Measurements from ENCODE around the gene IQCK.

IQCK gene

GRCh38 chr16:19722269-19722952 is 4.3 kb downstream of the IQCK start:
- no peak for DNase-seq

DNA sequence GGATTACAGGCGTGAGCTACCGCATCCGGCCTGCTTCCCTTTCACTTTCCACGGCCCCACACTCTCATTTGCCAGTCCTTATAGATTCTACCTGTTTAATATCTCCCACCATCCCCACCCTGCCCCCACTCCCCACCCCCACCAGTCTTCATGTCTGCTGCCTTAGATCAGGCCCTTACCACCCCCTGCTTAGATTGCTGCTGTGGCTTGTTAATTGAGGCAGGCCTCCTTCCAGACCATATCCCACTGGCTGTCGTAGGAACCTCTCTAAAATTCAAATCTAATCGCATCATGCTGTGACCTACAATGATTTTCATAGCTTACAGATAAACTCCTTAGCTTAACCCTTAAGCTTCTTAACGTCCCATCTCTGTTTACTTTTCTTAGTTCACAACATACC is 4.9 kb downstream of the IQCK start:
- DNase-seq, result no peak

GRCh38 chr16:19728636-19728965 is 10.5 kb downstream of the IQCK start:
- DNase-seq, result no peak

DNA sequence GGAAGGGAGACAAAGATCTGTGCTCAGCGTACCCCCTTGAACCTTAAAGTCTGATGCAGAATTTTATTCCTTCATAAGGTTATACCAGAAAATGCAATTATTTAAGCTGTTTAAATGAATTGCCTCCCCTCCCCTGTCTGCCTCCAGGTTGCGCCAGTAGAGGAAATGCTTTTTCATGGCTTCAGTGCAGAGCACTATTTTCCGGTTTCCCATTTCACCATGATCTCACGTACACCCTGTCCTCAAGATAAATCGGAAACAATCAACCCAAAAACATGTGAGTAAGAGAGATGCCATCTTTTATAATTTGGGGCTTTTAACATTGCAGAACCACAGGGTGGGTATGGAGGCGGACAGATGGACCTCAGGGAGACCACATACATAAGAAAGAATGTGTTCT is 15.5 kb downstream of the IQCK start:
- no peak for DNase-seq

- no peak for DNase-seq
Observed at GRCh38 chr16:19735074-19735867, 17.2 kb downstream of the IQCK start.

DNA sequence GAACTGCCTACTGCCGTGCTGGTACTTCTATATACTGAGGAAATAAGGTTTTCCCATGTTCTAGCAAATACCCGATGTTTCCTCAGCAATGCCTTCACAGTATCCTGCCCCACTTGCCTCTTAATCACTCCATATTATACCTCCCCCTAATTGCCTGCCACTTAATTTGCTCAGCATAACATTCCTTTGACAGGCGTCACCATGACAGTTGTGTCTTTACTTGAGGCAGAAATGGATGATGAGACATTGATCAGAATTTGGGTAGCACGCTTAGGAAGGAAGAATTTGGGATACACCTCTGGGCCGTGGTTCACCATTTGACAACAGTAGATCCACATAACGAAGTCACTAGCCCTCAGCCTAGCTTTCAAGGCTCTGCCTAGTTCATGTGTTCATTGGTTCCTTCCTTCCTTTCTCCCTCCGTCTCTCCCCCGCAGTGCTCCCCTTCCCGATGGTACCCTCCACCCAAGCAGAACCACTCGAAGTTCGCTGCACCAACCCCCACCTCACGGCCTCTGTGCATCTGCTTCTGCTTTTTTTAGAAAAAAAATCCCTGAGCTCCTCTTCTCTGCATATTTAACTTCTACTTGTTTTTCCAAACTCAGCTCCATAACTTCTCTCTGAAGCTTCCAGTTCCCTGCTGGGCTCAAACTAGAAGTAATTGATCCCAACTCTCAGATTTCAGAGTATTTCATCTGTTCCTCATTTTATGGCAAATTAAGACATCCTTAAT is 19.4 kb downstream of the IQCK start:
- no peak for DNase-seq

DNA sequence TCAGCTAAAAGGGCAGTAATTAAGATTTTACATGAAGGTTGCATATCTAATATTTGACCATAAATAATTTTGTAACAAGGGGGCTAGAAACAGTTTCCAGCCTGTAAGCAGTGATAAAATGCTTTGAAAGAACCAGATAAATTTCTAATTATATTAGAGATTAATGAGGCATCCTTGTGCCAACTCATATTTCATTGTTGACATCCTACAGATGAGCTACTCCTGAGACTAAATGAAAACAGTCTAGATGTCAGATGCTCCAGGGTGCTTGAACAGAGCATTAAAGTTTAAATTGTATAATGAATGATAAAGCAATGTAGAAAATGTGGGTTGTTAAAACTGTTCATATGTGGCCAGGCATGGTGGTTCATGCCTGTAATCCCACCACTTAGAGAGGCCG is 23.3 kb downstream of the IQCK start:
- no peak for DNase-seq

DNA sequence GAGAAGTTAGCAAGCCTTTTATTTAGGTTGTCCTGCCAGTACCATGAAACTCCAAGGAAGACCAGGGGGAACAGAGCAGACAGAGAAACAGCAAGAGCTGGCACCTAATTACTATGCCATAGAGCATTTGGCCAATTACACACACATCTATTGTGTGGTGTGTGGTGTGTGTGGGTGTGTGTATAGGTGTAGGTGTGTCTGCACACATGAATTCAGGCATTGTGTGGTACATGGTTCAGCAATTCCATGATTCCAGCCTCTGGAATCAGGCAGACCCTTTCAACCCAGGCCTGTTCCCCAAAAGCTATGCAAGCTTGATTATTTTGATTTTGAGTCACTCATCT is 25.7 kb downstream of the IQCK start:
- no peak for DNase-seq

GRCh38 chr16:19744670-19745069 is 26.6 kb downstream of the IQCK start:
- DNase-seq, result no peak

- DNase-seq, result no peak
Observed at GRCh38 chr16:19745286-19746010, 27.4 kb downstream of the IQCK start.

DNA sequence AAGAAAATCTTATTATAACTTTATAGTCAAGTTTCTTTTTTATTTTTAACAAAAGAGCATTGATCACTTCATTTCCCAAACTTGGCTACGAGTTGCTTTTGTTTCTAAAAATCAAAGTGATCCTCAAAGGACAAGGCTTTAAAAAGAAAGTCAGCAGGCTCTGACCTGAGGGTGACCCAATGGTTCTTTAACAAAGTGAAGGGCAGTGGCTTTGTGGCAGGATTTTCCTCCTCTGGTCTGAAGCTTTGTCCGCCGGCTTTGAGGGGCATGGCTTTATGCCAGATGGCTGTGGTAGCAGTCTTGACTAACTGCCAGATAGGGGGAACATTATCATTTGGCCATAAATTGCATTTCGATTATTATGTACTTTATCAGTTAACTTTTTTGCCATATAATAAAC is 28.5 kb downstream of the IQCK start:
- no peak for DNase-seq

DNA sequence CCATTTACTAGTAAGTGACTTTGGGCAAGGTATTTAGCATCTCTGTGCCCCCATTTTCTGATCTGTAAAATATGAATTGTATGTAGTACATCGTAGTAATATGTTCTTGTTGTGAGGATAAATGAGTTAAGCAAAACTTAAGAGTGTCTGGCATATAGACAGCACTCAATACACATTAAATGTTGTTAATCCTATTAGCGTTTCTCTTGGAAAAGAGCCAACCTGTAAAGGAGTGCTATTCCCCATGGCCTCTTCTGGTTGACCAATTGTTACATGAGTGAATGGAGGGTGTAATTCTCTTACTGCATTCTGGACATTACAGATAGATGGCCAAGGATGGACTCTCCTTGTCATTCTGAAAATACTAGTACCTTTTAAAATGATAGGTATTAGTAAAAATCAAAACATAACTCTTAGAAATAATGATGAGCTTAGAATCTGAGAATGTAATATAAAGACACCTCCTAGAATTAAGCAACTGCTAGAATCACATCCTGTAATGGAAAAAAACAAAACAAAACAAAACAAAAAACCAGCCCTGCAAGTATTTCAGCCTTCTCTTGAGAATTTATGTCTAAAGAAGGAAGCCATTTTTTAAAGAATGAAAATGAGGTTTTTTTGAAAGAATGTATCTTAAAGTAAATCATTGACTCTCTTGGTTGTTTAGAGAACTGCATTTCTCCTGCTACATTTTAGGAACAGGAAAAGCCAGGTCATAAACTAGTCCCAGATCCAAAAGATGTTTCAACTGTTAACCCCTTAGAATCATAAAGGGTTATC is 30.5 kb downstream of the IQCK start:
- no peak for DNase-seq

- DNase-seq, result no peak
Observed at GRCh38 chr16:19749571-19750080, 31.6 kb downstream of the IQCK start.

DNA sequence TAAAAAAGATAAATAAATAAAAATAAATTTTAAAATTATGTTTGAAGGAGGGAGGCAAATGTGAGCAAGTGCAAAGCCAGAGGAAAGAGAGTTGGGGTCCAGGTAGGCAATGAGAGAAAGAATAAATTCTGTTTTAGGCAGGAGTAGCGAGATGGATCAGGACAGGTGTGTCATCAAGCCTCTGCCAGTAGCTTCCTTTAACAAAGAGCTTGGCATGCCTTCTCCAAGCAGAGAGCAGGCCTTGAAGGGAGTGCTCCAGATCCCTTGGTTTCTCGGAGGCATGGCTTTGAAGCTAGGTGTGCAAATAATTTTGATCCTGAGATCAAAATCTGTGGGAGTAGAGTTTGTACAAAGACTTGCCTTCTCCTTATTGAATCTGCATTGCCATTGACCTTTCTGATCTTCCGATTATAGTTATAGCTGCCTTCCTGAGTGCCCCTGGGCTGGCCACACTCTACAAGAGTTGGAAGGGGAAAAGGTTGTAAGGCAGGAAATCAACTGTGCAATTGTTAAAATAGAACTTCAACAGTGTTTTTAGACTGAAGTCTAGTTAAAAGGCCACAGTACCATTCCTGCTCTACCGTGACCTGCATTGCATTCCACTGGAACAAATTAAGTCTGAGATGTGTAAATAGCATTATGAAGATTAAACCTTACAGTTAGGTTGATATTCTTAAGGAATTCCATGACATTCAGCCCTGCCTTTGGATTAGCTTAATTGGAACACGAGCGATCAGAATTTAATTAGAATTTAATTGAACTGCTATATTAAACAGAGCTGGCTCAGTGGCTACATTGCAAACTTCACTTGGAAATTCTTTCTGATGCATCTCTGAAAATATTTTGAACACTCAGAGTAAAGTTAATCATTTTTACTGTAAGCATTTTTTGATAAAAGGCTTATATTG is 33.7 kb downstream of the IQCK start:
- DNase-seq, result no peak

DNA sequence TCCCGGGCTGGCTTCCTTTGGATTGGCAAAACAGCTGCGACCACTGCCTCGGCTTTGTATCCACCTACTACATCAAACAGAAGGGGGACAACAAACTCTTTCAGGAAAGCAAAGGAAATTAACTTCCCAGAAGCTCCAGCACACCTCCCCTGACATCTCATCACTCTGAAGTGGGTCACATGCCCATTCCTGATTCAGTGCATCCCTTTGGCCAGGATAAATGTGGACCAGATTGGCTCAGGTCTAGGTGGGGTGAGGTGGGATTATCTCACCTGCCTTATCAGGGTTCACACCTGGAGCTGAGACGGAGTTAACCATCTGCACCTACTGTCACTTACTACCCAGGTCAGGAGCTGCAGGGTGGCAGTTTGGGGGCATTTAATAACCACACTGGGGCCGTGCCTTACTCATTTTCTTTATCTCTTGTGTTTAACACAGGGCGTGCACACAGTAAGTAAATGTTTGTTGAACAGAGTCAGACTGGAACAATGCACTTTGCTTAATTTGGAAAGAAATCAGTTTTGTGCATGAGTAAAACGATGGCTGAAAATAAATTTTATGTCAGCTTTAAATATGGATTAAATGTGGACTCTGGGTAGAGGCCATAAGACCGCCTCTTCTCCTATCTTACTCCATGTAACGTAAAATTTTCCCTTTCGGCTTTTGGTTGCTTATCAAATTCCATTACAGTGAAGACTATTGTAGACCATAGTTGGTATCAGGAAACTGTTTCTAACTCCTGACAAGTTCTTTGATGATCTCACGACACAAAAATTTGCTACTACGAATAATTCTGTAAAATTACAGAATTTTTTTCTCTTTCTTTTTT is 36.0 kb downstream of the IQCK start:
- no peak for DNase-seq

- DNase-seq, result no peak
Observed at GRCh38 chr16:19754644-19755036, 36.6 kb downstream of the IQCK start.

DNA sequence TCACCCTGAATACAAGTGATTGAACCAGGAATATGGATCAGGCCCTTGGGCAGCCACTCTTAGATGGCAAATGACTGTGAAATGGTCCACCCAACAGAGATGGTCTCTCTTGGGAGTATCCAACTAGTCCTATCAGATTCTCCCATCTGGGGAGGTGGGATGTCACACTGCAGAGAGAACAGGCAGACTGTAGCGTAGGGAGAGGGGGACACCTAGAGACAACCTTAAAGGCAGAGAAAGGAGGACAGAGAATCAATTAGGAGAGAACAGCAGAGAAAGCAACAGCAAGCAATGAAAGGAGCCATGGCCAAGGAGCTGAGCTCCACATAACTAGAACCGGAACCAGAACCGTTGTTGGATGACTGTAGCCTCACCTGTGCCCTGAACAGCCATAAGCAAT is 37.2 kb downstream of the IQCK start:
- no peak for DNase-seq

GRCh38 chr16:19757026-19757425 is 39.0 kb downstream of the IQCK start:
- no peak for DNase-seq

DNA sequence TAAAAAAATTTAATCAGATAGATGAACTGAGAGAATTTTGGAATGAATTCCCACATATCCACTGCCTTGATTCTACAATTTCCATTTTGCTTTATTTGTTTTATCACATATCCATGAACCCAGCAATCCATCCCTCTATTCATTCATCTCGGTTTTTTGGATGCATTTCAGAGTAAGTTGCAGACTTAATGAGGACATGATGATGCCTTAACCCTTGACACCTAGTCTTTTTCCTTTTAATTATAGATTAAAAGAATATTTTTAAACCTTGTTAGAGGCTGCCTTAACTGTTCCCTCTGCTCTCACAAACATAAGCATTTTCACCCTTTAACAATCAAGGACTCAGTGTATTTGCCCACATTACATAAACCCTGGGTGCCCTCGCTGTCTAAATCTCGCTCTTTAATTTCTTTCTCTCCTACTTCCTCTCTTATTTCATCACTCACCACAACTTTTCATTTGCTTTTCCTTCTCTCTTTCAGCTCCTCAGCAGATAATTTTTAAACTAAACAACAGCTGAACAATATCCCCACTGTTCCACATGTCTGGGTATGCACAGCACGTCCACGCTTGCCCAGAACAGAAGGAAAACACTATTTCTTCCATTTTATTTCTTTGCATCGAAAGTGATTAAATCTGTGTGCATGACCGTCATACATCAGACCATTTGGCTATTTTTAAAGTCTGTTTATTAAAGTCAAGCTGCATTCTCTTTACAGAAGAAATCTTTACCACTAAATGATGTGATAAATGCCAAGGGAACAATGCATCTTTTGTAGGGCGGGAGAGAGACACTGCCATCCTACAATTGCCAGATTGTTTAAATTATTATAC is 39.9 kb downstream of the IQCK start:
- no peak for DNase-seq
